Endothelial cell of umbilical vein (primary cell): Measurements from ENCODE around the gene CCDC80. TPM values are rescaled to one million over a fixed set of nuclear protein-coding genes. Genes with fewer than 3 reads are reported as not detected.

Experiments used
- BruUV-seq: library from RNA; stranded (reverse); fragments of 400-500 nt; replicated peaks from 2 replicates; lab custom pipeline; 2021; lab: Mats Ljungman, UMichigan
- CTCF ChIA-PET: fragments of 300-600, 350-600 bp; sonication (Branson Sonifier 250); formaldehyde crosslinking; loops from one replicate; lab custom pipeline; 2021; ENCODE audit warnings: antibody characterized with exemption, inconsistent platforms; lab: Charles Lee
- POLR2A ChIA-PET: fragments of 300-600, 350-600 bp; sonication (Branson Sonifier 250); formaldehyde crosslinking; loops from one replicate; lab custom pipeline; 2021; ENCODE audit warnings: antibody characterized with exemption, inconsistent platforms; lab: Charles Lee
- DNase-seq: peaks from one replicate; pipeline ENCODE4 v3.0.0-alpha.2; 2011; ENCODE audit warnings: low read depth, low spot score
- FAIRE-seq: peaks from 2 replicates; lab custom pipeline; 2011; peaks lifted over from hg19 to GRCh38; lab: Jason Lieb, UNC
- H2AFZ ChIP-seq: 2 replicates; pipeline ENCODE4 v1.6.0; 2012; ENCODE audit warnings: low read depth, low read length, control low read depth, inconsistent platforms
- H3K27ac ChIP-seq: 2 replicates; pipeline ENCODE4 v1.5.1; 2011; ENCODE audit warnings: low read depth, mild to moderate bottlenecking, control low read depth, low read length, moderate library complexity; ENCODE audit not compliant: insufficient read depth
- H3K27me3 ChIP-seq, 2 experiments: 2 replicates each; pipeline versions ENCODE4 v1.6.0 to v1.6.1; 2011; ENCODE audit warnings: low read length in 2 of 2, mixed read lengths in 1 of 2; ENCODE audit not compliant: control insufficient read depth in 2 of 2, insufficient read depth in 2 of 2
- H3K36me3 ChIP-seq, 2 experiments: 2 replicates in 1 of 2; 3 replicates in 1 of 2; pipeline ENCODE4 v1.5.1; 2011; ENCODE audit warnings: low read length in 2 of 2, mild to moderate bottlenecking in 1 of 2, moderate library complexity in 1 of 2; ENCODE audit not compliant: control insufficient read depth in 2 of 2, insufficient read depth in 2 of 2; ENCODE audit errors: extremely low read depth in 1 of 2
- H3K4me1 ChIP-seq: 3 replicates; pipeline ENCODE4 v1.5.1; 2011; ENCODE audit warnings: mild to moderate bottlenecking, low read length; ENCODE audit not compliant: control insufficient read depth, insufficient read depth; ENCODE audit errors: extremely low read depth
- H3K4me2 ChIP-seq: 2 replicates; pipeline ENCODE4 v1.6.1; 2011; ENCODE audit warnings: low read length, control low read depth, mixed read lengths; ENCODE audit not compliant: insufficient read depth
- H3K4me3 ChIP-seq, 3 experiments: fragments of 200-600 bp in 1 of 3; sonication (generic), shearing (Covaris generic) in 1 of 3; replicated peaks in 1 of 3; 2 replicates each; pipeline ENCODE4 v1.5.1; 2011 to 2016; ENCODE audit warnings: control low read depth in 3 of 3, low read length in 3 of 3, mild to moderate bottlenecking in 2 of 3, inconsistent platforms in 1 of 3, low read depth in 1 of 3, moderate library complexity in 1 of 3; ENCODE audit not compliant: insufficient read depth in 1 of 3
- H3K79me2 ChIP-seq: 2 replicates; pipeline ENCODE4 v1.6.0; 2012; ENCODE audit warnings: low read length, inconsistent platforms; ENCODE audit not compliant: control insufficient read depth, insufficient read depth
- H3K9ac ChIP-seq: replicated peaks from 2 replicates; pipeline ENCODE3; 2011; ENCODE audit warnings: low read length, control low read depth; ENCODE audit not compliant: insufficient read depth; ENCODE audit errors: extremely low read depth
- H3K9me1 ChIP-seq: replicated peaks from 3 replicates; pipeline ENCODE4 v1.6.0; 2011; ENCODE audit warnings: mild to moderate bottlenecking, low read length; ENCODE audit not compliant: control insufficient read depth, insufficient read depth; ENCODE audit errors: extremely low read depth
- H3K9me3 ChIP-seq: replicated peaks from 2 replicates; pipeline ENCODE4 v1.5.1; 2012; ENCODE audit warnings: low read length, inconsistent platforms; ENCODE audit not compliant: control insufficient read depth, insufficient read depth
- H4K20me1 ChIP-seq: replicated peaks from 2 replicates; pipeline ENCODE3; 2011; ENCODE audit warnings: mild to moderate bottlenecking, low read length; ENCODE audit not compliant: control insufficient read depth, insufficient read depth; ENCODE audit errors: extremely low read depth
- CTCF ChIP-seq, 2 donors: IDR thresholded peaks; 1 replicate in 1 of 2; 2 replicates in 1 of 2; pipeline ENCODE4 v1.5.1; 2011; ENCODE audit warnings: low read length in 2 of 2, mild to moderate bottlenecking in 2 of 2, moderate library complexity in 2 of 2, control low read depth in 1 of 2, inconsistent platforms in 1 of 2, low read depth in 1 of 2; ENCODE audit not compliant: insufficient read depth in 1 of 2; ENCODE audit errors: extremely low read depth in 1 of 2
- FOS ChIP-seq: IDR thresholded peaks from 2 replicates; pipeline ENCODE4 v1.6.1; 2011; ENCODE audit warnings: mild to moderate bottlenecking, low read length, moderate library complexity, borderline replicate concordance; ENCODE audit not compliant: insufficient read depth
- GATA2 ChIP-seq: IDR thresholded peaks from 2 replicates; pipeline ENCODE4 v1.7.0; 2011; ENCODE audit warnings: low read depth, mild to moderate bottlenecking, moderate library complexity, mixed read lengths, low read length; ENCODE audit not compliant: insufficient read length, insufficient read depth
- MAX ChIP-seq: IDR thresholded peaks from 2 replicates; pipeline ENCODE4 v1.6.1; 2011; ENCODE audit not compliant: insufficient read depth, insufficient read length
- POLR2A ChIP-seq: IDR thresholded peaks from 2 replicates; pipeline ENCODE4 v1.6.1; 2012; ENCODE audit warnings: low read depth, mild to moderate bottlenecking, control low read depth, low read length
- POLR2AphosphoS5 ChIP-seq: IDR thresholded peaks from 2 replicates; pipeline ENCODE4 v1.6.1; 2012; ENCODE audit warnings: low read depth, mild to moderate bottlenecking, control low read depth, low read length, moderate library complexity; ENCODE audit not compliant: insufficient read depth
- dilution Hi-C: fragments of 300-500 bp; cut with MboI; formaldehyde crosslinking; loops from one replicate; pipeline ENCODE4 v1.15.0; 2019; ENCODE audit warnings: low sequenced_read_pairs; ENCODE audit not compliant: extremely low pct_ligation_motif_present
- intact Hi-C: fragments of 100-400 bp; cut with micrococcal nuclease; formaldehyde crosslinking; loops from one replicate; pipeline ENCODE4 v1.10.0; 2022
- polyA plus RNA-seq, 4 experiments: library from polyadenylated mRNA; depleted of rRNA in 3 of 4; stranded (reverse) in 3 of 4; unstranded in 1 of 4; fragments of >200 nt; gene quantifications; 2 replicates each; pipeline versions ENCODE4 v1.2.1 to v1.2.3, GENCODE V29; 2011 to 2012; ENCODE audit warnings: missing spikeins in 1 of 4
- total RNA-seq: library from RNA; stranded (reverse); gene quantifications from 2 replicates; pipeline ENCODE4 v1.2.3, GENCODE V29; 2021

Gene CCDC80
- total and polyA plus RNA-seq, 2 donors (not counting 3 experiments of a cell fraction or from before 2014, with no cell fraction given): 28.4 to 77.2 TPM

GRCh38 chr3:112583105-112583504, 57.8 kb downstream of the CCDC80 start:
- Histone ChIP-seq H3K27me3 (no peaks in the 10 kb centered on the region), H3K9me3 (no peaks in the 10 kb centered on the region), H3K36me3 (no peaks in the 10 kb centered on the region), H3K4me2 (no peak overlapping the region), H4K20me1 (no peaks in the 10 kb centered on the region), H3K4me3 (no peak overlapping the region), H3K9ac (no peak overlapping the region), H3K4me1 (no peaks in the 10 kb centered on the region), H3K9me1 (no peaks in the 10 kb centered on the region), H3K79me2 (no peaks in the 10 kb centered on the region), H3K27ac (no peak overlapping the region), H2AFZ (no peak overlapping the region)
- ChIA-PET CTCF (interaction anchor here (0.8 to 3.9 kb wide), 20 partner anchors 12 to 472 kb away, joined by 3 to 100 read pairs (median 12); partner anchors contain the start of genes CCDC80 and SLC9C1), POLR2A (interaction anchor here (1.4 to 1.7 kb wide), 3 partner anchors 23 to 59 kb away, joined by 6 to 22 read pairs (median 10); no protein-coding TSS in a partner anchor)
- FAIRE-seq: no peak
- TF ChIP-seq FOS: no peak
- no peak for TF ChIP-seq POLR2A
- no peak for TF ChIP-seq GATA2
- no peak for TF ChIP-seq MAX
- no peak for TF ChIP-seq POLR2AphosphoS5
- no peak for TF ChIP-seq CTCF (IDR thresholded peaks at IDR 0.05; ENCODE audit: extremely low read depth in 1 of 2, insufficient read depth in 1 of 2, low read depth in 1 of 2, low read length in 2 of 2)
- intact Hi-C loops: loop anchor here (2.0 to 10.0 kb wide), 2 partner anchors 232 to 702 kb away; no protein-coding TSS in a partner anchor
- BruUV-seq: no TSS peak
- dilution Hi-C loops: no loop called here
- no peak for DNase-seq
